ENCODE data around the gene MIX23.

GRCh38 chr3:122313281-122313680 is 69.8 kb downstream of the MIX23 start:
- TF ChIP-seq CTCF (IDR thresholded peaks at IDR 0.05) (no peak), POLR2A (IDR thresholded peaks at IDR 0.05) (no peak)
